Neuronal stem cell (in vitro differentiated cells): ENCODE measurements around the gene CAMTA1.

Experiments
- DNase-seq: peaks from one replicate; pipeline ENCODE4 v3.0.0-alpha.2; 2013; ENCODE audit warnings: low spot score
- H2AFZ ChIP-seq: one replicate; pipeline ENCODE4 v1.6.1; 2013; ENCODE audit warnings: mild to moderate bottlenecking, low read length, inconsistent platforms
- H2AK5ac ChIP-seq: 2 replicates; pipeline ENCODE4 v1.6.1; 2013; ENCODE audit warnings: low read depth, mild to moderate bottlenecking, inconsistent platforms, low read length, moderate library complexity, mixed read lengths
- H2BK120ac ChIP-seq: 2 replicates; pipeline ENCODE4 v1.6.1; 2013; ENCODE audit warnings: low read depth, mild to moderate bottlenecking, inconsistent platforms, low read length, moderate library complexity, mixed read lengths
- H2BK12ac ChIP-seq: one replicate; pipeline ENCODE4 v1.6.1; 2013; ENCODE audit warnings: low read length, inconsistent platforms
- H2BK15ac ChIP-seq: 2 replicates; pipeline ENCODE4 v1.6.1; 2013; ENCODE audit warnings: mild to moderate bottlenecking, low read length, inconsistent platforms, mixed read lengths
- H2BK5ac ChIP-seq: one replicate; pipeline ENCODE4 v1.6.1; 2013; ENCODE audit warnings: inconsistent platforms, mild to moderate bottlenecking, low read length, moderate library complexity
- H3K14ac ChIP-seq: one replicate; pipeline ENCODE4 v1.6.1; 2013; ENCODE audit warnings: low read length, inconsistent platforms
- H3K18ac ChIP-seq: 2 replicates; pipeline ENCODE4 v1.6.1; 2013; ENCODE audit warnings: low read length, inconsistent platforms
- H3K23ac ChIP-seq: 2 replicates; pipeline ENCODE4 v1.6.1; 2013; ENCODE audit warnings: low read depth, mild to moderate bottlenecking, mixed read lengths, low read length, inconsistent platforms; ENCODE audit not compliant: poor library complexity
- H3K27ac ChIP-seq: replicated peaks from 3 replicates; pipeline ENCODE4 v1.5.1; 2013; ENCODE audit warnings: low read length, inconsistent platforms
- H3K27me3 ChIP-seq, 3 experiments: 2 replicates each; pipeline ENCODE4 v1.6.1; 2013; ENCODE audit warnings: low read length in 3 of 3, mild to moderate bottlenecking in 2 of 3, inconsistent platforms in 1 of 3, low read depth in 1 of 3, mixed read lengths in 1 of 3, moderate library complexity in 1 of 3; ENCODE audit not compliant: control insufficient read depth in 3 of 3, insufficient read depth in 3 of 3
- H3K36me3 ChIP-seq, 2 donors: replicated peaks in 1 of 2; 2 replicates each; pipeline ENCODE4 v1.6.1; 2013; ENCODE audit warnings: low read length in 2 of 2; ENCODE audit not compliant: control insufficient read depth in 2 of 2, insufficient read depth in 2 of 2
- H3K4ac ChIP-seq: 2 replicates; pipeline ENCODE4 v1.6.1; 2013; ENCODE audit warnings: inconsistent platforms, mild to moderate bottlenecking, low read length, moderate library complexity
- H3K4me1 ChIP-seq, 2 donors: 1 replicate in 1 of 2; 2 replicates in 1 of 2; pipeline ENCODE4 v1.6.1; 2013; ENCODE audit warnings: low read length in 2 of 2, low read depth in 1 of 2; ENCODE audit not compliant: control insufficient read depth in 2 of 2, insufficient read depth in 1 of 2
- H3K4me2 ChIP-seq: one replicate; pipeline ENCODE4 v1.6.1; 2013; ENCODE audit warnings: mild to moderate bottlenecking, low read length, inconsistent platforms; ENCODE audit not compliant: insufficient read depth, poor library complexity, severe bottlenecking
- H3K4me3 ChIP-seq, 2 donors: 2 replicates each; pipeline ENCODE4 v1.5.1; 2013; ENCODE audit warnings: low read length in 2 of 2, mild to moderate bottlenecking in 2 of 2, inconsistent platforms in 1 of 2, moderate library complexity in 1 of 2
- H3K79me1 ChIP-seq: one replicate; pipeline ENCODE4 v1.6.1; 2013; ENCODE audit warnings: low read depth, mild to moderate bottlenecking, inconsistent platforms, low read length, moderate library complexity
- H3K9ac ChIP-seq: one replicate; pipeline ENCODE4 v1.6.1; 2013; ENCODE audit warnings: mild to moderate bottlenecking, low read depth, low read length, inconsistent platforms; ENCODE audit not compliant: poor library complexity
- H3K9me3 ChIP-seq, 2 donors: replicated peaks in 1 of 2; 2 replicates each; pipeline versions ENCODE3 to v1.6.1; 2013; ENCODE audit warnings: low read length in 2 of 2, mild to moderate bottlenecking in 2 of 2, inconsistent platforms in 1 of 2, low read depth in 1 of 2, mixed read lengths in 1 of 2, moderate library complexity in 1 of 2; ENCODE audit not compliant: control insufficient read depth in 2 of 2, insufficient read depth in 1 of 2
- H4K8ac ChIP-seq: one replicate; pipeline ENCODE4 v1.6.1; 2013; ENCODE audit warnings: low read depth, mild to moderate bottlenecking, inconsistent platforms, low read length, moderate library complexity
- H4K91ac ChIP-seq: one replicate; pipeline ENCODE4 v1.6.1; 2013; ENCODE audit warnings: low read length, low read depth, mild to moderate bottlenecking, inconsistent platforms; ENCODE audit not compliant: poor library complexity
- whole genome bisulfite sequencing, 2 donors: extraction: QIAGEN DNeasy Blood & Tissue Kit; methylation state at CpG; one replicate each; pipeline ENCODE4 v1.1.7; 2013; ENCODE audit warnings: missing lambda C conversion rate in 2 of 2, mixed read lengths in 1 of 2; ENCODE audit not compliant: insufficient read length in 2 of 2, insufficient replicate concordance in 1 of 2; ENCODE audit errors: extremely low coverage in 2 of 2; 5-methylcytosine and 5-hydroxymethylcytosine counted together

Gene CAMTA1

GRCh38 chr1:7574121-7575040 is 789.1 kb downstream of the CAMTA1 start:
- Histone ChIP-seq H3K9me3 (no peaks in the 10 kb centered on the region), H2BK15ac (no peak overlapping the region), H2BK12ac (no peak overlapping the region), H4K8ac (no peak overlapping the region), H2BK5ac (no peak overlapping the region), H4K91ac (no peak overlapping the region), H3K79me1 (no peaks in the 10 kb centered on the region), H3K9ac (peak overlapping the region; percentile 1), H2AFZ (no peak overlapping the region), H3K4ac (no peak overlapping the region), H3K4me1 (peaks cover 0 to 1% of the 10 kb centered on the region in 2 donors), H3K14ac (no peak overlapping the region), H2AK5ac (no peak overlapping the region), H3K18ac (no peak overlapping the region), H2BK120ac (no peak overlapping the region), H3K4me3 (no peak overlapping the region), H3K27ac (no peak overlapping the region), H3K36me3 (no peaks in the 10 kb centered on the region), H3K4me2 (no peak overlapping the region), H3K27me3 (no peaks in the 10 kb centered on the region), H3K23ac (no peak overlapping the region)
- no CpG with 5 or more reads among the region's 26 CpGs for WGBS, 2 donors
- DNase-seq, result no peak

- H4K91ac ChIP-seq, result no peak overlapping the region
- H3K27me3 ChIP-seq, result no peaks in the 10 kb centered on the region
- H2BK12ac ChIP-seq, result no peak overlapping the region
- no peaks in the 10 kb centered on the region for H3K9me3 ChIP-seq
- H3K9ac ChIP-seq, result peak overlapping the region; percentile 1
- WGBS, 2 donors, result no CpG with 5 or more reads among the region's 2 CpGs
- no peak for DNase-seq
- no peak overlapping the region for H2BK120ac ChIP-seq
- no peak overlapping the region for H4K8ac ChIP-seq
- H3K4ac ChIP-seq, result no peak overlapping the region
- H3K4me2 ChIP-seq, result no peak overlapping the region
- H3K27ac ChIP-seq, result no peak overlapping the region
- no peak overlapping the region for H2AFZ ChIP-seq
- H3K23ac ChIP-seq, result no peak overlapping the region
- no peak overlapping the region for H3K18ac ChIP-seq
- no peaks in the 10 kb centered on the region for H3K36me3 ChIP-seq
- no peak overlapping the region for H2AK5ac ChIP-seq
- H3K4me1 ChIP-seq, result peaks cover 0 to 1% of the 10 kb centered on the region in 2 donors
- H3K79me1 ChIP-seq, result no peaks in the 10 kb centered on the region
- H3K14ac ChIP-seq, result no peak overlapping the region
- no peak overlapping the region for H3K4me3 ChIP-seq
- no peak overlapping the region for H2BK15ac ChIP-seq
- no peak overlapping the region for H2BK5ac ChIP-seq
These were observed 789.8 kb downstream of the CAMTA1 start for GRCh38 chr1:7575041-7575400.

GRCh38 chr1:7576946-7577657 is 791.8 kb downstream of the CAMTA1 start:
- no peak overlapping the region for H3K4ac ChIP-seq
- no peak overlapping the region for H3K27ac ChIP-seq
- no peak overlapping the region for H2AK5ac ChIP-seq
- no peak overlapping the region for H3K23ac ChIP-seq
- no peak overlapping the region for H2BK120ac ChIP-seq
- peaks cover 0 to 1% of the 10 kb centered on the region in 2 donors for H3K4me1 ChIP-seq
- H2AFZ ChIP-seq, result no peak overlapping the region
- no peak overlapping the region for H4K8ac ChIP-seq
- H2BK12ac ChIP-seq, result no peak overlapping the region
- DNase-seq, result no peak
- no peaks in the 10 kb centered on the region for H3K27me3 ChIP-seq
- no CpG with 5 or more reads among the region's 14 CpGs for WGBS, 2 donors
- no peak overlapping the region for H3K14ac ChIP-seq
- no peak overlapping the region for H4K91ac ChIP-seq
- no peak overlapping the region for H3K18ac ChIP-seq
- H3K9ac ChIP-seq, result no peak overlapping the region
- H3K36me3 ChIP-seq, result no peaks in the 10 kb centered on the region
- H3K4me3 ChIP-seq, result no peak overlapping the region
- H3K79me1 ChIP-seq, result no peaks in the 10 kb centered on the region
- no peak overlapping the region for H2BK5ac ChIP-seq
- no peak overlapping the region for H2BK15ac ChIP-seq
- H3K4me2 ChIP-seq, result no peak overlapping the region
- H3K9me3 ChIP-seq, result no peaks in the 10 kb centered on the region

GRCh38 chr1:7578206-7578605 is 793.0 kb downstream of the CAMTA1 start:
- Histone ChIP-seq H2AK5ac (no peak overlapping the region), H3K27me3 (no peaks in the 10 kb centered on the region), H3K9ac (peak overlapping the region; percentile 61), H3K4me3 (no peak overlapping the region), H2BK5ac (no peak overlapping the region), H2AFZ (no peak overlapping the region), H3K79me1 (no peaks in the 10 kb centered on the region), H4K91ac (no peak overlapping the region), H2BK15ac (no peak overlapping the region), H3K23ac (peak overlapping the region; percentile 61), H4K8ac (no peak overlapping the region), H2BK12ac (no peak overlapping the region), H2BK120ac (no peak overlapping the region), H3K4ac (no peak overlapping the region), H3K27ac (no peak overlapping the region), H3K14ac (peak overlapping the region; percentile 47), H3K36me3 (no peaks in the 10 kb centered on the region), H3K9me3 (no peaks in the 10 kb centered on the region), H3K4me1 (peaks cover 0 to 3% of the 10 kb centered on the region in 2 donors), H3K4me2 (no peak overlapping the region), H3K18ac (no peak overlapping the region)
- no CpG with 5 or more reads among the region's 15 CpGs for WGBS, 2 donors
- no peak for DNase-seq
